Hematopoietic multipotent progenitor cell treated with erythropoietin and hydrocortisone succinate and interleukin-3 and kit ligand, for 17 days (in vitro differentiated cells): ENCODE measurements around the gene MAPK8.

Experiments used
- DNase-seq: peaks from one replicate; pipeline ENCODE4 v3.0.0-alpha.2; 2015; ENCODE audit warnings: low spot score

The MAPK8 gene

DNA sequence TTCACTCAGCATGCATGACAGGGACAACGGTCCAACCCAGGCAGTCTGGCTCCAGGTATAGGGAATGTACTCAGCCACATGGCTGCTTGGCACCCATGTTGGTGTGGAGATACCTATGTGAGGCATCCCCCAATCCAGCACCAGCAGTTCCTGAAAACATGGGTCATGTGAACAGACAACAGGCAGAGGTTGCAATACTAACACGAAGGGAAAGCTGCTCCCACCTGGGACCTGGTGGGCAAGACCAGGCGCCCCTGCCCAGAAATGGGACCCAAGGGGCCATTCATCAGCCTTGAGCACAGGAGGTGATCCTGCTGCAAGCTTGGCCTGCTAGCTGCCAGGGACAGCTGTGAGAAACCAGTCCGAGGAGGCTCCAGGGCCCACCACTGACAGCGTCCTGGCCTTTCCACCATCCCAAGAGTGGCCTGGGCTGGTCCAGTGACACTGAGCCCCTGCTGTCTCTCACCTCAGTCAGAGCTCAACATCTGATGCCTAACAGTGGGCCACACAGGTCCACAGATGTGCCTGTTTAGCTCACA, 156.1 kb downstream of the MAPK8 start:
- no peak for DNase-seq

DNA sequence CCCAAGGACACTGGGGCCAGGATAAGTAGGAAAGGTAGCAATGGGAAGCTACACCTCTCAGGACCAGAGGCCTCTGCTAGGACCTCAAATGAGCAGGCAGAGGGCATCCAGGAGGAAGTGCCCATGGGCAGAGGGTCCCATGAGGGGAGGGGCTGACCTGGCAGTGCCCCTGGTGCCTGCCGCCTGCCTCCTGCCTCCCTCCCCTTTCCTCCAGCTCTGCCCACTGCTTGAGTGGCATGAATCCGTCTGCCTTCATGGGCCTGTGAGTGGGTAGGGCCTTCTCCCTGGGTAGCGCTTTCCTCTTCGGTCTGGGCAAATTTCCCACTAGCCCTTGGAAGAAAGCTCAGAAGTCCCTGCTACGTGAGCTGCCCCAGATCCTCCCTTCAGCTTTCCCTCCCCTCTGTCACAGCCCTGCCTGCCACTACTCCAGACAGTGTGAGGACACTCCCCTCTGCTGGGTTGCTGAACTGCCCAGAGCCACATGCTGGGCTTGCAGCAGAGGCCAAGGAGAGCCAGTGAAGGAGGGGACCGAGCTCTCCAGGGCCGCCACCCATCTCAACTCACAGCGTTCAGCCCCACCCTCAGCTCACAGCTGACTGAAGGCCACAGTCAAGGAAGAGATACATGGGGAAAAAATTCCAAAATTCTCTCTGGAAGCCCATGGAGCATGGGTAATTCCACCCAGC, 157.0 kb downstream of the MAPK8 start:
- no peak for DNase-seq

DNA sequence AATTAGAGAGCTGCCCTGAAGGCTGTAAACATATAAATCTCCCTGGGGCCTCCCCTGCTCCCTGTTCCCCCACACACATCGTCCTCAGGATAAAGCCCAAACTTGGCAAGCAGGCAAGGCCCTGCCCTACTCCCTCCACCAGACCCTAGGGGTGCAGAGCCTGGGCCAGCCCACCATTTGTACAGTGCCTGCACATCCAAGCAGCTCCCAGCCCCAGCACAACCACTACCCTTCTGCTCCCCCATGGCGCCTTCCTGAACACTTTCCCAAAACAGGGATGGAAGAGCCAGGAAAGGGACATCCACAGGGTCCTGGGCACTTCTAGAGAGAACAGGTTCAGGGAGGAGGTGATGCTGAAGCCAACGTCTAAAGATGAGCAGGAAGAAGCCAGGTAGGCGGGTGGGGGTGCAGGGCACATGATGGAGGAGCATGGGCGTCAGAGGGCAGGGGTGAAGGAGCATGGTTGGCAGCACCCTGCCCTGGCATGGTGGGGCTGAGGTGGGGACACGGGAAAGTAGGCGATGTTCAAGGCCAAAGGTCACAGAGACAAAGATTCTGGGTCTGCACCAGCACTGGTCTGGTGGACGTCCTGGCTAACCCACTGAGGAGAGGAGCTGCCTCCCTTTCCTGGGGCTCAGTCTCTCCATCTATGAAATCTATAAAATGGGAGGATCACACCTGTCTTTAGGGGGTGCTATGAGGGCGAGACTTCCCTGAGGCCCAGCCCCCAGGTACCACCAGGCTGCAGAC, 157.8 kb downstream of the MAPK8 start:
- no peak for DNase-seq

DNA sequence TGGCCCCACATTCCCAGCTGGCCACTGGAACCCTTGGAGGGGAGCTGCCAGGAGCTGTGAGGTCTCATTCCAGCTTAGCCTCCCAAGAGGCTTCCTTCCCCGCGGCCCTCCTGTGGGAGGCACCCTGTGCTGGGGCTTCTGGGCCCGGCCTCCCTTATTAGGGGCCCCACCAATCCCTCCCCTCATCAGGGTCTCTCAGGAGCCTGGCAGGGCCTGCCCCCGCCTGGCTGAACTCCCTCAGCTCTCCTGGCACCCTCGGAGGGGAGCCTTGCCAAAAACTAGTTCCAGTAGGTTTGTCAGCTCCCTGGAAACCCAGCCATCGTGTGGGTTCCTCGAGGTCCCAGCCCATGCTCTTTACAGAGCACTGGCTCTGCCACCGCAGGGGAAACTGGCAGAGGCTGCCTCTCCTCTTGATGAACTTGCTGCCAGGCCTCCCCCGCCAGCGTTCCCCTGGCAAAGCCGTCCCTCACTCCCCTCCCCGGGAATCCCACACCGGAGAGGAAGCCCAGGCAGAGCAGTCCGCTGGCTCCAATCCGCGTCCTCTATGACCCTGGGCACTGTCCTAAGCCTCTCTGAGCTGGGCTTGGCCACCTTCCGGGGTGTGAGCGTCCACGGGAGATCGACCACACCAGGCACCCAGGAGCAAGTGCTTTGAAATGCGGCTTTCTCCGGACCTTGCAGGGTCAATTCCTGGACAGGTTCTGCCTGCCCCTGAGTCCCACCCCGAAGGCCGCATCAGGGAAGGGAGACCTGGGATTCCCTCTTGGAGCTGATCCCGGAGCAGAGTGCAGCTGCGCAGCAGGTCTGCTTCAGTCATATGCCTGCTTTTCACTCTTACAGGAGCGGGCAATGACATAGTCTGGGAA, 158.6 kb downstream of the MAPK8 start:
- DNase-seq: no peak

DNA sequence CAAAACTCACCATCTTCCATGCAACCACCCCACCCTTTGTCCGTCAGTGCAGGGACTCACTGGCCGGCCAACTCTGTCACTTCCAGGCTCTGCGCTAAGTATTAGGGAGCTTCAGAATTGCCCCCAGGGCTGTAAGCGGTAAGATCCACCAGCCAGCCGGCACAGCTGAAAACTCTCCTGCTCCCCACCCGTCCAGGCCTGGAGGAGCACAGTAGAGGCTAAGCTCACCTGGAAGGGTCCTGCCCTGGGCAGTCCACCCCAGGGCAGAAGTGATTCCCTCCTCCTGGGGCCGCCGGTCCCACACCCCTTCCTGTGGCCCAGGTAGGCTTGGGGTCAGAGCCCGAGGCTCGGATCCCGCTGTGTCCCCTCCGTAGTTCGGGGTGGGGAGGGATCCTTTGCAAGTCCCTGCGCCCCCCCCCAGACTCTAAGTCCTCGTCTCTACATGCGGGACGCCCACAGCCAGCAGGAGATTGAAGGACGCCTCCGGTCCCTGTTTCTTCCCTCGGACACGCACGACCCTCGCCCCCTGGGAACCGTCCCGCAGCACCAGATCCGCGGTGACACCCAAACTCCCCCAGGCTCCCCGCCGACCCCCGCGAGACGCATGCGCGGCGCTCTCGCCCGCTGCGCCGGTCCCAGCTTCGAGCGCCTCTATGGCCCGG, 159.5 kb downstream of the MAPK8 start:
- no peak for DNase-seq

DNA sequence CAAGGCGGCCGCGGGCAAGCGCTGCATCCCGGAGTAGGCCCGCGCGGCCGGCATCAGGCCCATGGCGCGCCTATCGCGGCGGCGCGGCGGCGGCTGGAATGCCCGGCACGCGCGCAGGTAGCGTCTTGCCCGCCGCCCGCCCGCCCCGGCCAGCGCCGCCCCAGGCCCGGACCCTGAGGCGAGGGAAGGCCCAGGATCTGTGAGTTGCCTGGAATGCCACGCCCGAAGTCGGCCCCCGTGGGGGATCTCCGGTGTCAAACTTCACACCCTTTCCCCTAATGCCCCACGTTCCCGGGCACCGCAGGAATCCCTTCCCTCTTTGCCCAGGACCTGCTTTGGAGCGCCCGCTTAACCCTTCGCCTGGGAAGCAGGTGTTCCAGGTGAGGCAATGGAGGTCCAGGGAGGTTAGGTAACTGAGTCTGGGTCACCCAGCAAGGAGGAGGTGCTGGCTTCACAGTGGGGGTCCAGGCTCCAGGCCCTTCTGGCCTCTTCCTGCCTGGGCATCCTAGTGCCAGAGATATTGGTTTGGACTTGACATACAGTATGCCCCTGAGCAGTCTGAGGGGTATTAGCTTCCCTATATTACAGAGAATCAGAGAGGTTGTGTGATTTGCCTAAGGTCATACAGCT, 160.2 kb downstream of the MAPK8 start:
- DNase-seq: no peak

DNA sequence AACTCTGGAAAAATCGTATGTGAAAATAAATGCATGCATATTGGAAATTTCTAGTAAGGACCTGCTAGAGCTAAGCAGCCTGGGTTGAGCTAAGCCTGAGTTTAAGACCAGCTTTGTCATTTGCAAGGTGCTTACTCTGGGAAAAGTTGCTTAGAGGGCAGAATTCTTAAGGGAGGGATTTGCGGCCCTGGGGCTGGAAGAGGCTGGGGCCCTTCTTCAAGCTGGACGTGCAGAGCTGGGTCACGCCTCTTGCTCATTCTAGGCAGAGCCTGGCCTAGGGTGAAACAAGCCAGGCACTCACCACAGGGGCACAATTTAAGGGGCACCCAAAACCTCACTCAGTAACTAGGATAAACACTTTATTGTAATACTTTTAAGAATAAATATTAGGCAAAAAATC, 161.2 kb downstream of the MAPK8 start:
- DNase-seq: no peak

DNA sequence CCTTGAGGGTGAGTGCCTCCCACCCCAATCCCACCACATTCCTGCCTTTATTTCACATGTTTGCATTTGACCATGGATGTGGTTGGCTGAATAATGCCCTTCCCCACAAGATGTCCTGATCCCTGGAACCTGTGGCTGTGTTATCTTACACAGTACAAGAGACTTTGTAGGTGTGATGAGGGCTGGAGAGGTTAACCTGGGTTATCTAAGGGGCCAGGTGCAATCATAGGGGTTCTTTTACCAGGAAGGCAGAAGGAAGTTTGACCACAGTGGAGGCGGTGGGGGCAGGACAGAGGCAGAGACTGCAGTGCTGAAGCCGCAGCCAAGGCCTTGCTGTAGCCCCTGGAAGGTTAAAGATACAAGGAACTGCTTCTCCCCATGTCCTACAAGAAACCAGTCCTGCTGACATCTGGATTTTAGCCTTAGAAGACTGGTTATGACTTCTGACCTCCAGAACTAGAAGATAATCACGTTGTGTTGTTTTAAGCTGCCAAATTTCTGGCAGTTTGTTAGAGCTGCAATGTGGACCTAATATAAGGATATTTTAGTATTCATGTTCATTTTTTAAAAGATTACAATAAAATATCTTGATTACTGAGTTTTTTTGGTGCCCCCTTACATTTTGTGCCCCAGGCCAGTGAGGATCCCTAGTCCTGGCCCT, 161.8 kb downstream of the MAPK8 start:
- DNase-seq: no peak

DNA sequence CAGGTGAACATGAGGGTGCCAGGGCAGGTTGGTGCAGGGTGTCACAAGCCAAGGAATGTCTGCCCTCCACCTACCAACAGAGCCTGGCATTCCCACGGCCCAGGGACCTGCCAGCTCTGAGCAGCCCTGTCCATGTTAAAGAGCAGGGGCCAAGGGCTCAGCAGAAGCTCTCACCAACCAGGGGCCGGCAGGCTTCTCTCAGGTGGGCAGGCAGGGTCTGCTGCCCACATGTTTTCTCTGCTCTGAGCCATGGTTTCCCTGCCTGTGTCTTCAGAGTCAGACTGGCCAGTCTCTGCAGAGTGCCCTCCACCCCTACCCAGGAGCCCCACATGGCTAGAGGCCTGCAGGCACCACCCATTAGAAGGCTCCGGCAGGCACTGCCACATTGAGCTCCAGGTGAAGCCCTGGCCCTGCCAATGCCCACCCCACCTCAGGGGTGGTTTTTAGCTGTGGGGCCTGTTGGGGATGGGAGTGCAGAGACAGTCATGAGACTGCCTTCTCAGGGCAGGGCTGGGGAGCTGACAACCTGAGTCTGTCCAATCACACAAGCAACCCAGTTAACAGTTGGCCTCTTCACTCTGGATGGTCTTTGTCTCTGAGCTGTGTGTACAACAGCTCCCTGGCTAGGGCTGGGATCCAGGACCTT, 162.5 kb downstream of the MAPK8 start:
- no peak for DNase-seq

DNA sequence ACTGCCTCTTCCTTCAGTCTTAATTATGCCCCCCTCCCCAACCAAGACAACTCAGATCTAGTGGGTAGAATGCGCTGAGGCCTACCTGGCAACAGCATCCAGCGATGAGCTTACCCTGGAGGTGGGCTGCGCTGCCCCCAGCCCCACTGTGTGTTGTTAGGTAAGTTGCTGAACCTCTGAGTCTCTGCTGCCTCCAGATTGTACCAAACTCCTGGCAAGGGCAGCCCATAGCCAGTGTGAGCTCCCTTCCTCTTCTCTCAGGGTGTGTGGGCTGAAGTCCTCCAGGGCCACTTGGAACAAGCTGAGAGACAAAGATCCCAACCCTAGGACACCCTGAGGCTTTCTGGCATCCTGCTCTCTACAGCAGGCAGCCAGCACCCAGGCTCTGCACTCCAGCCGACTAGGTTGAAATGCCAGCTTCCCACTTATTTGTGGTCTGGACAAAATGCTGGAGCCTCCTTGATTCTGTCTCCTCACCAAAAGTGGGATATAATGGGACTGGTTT, 163.1 kb downstream of the MAPK8 start:
- no peak for DNase-seq

DNA sequence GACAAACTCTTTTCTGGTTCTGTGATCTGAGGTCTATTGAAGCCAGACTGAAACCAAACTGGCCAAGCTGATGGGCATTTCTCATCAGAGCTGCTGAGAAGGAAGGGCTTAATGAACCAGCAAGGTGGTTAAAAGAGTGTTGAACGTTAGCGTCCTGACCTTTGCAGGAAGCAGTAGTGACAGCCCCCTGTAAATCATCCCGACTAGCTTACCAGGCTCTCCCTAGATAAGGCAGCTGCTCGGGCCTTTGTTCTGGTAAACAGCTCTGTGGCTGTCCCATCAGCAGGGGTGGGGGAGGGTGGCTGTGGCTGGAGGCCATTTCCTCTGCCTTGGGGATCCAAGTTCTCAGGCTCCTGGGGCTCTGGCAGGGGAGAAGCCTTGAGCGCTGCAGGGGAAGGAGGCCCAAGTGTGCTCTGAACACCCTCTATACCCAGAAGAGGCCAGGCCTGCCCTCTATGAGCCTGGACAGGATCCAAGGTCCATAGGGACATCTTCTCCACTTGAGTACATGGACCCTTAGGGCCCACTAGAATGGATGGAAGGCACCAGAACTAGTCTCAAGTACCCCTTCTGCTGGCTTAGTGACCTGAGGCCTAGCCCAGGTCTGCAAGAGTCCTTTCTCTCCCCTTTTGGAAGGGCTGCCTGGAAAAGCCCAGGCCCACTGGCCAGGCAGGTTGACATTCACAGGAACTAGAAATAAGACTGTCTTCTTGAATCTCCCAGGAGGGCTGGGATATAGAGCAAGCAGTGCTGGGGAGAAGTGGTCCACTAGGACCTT, 163.8 kb downstream of the MAPK8 start:
- no peak for DNase-seq

DNA sequence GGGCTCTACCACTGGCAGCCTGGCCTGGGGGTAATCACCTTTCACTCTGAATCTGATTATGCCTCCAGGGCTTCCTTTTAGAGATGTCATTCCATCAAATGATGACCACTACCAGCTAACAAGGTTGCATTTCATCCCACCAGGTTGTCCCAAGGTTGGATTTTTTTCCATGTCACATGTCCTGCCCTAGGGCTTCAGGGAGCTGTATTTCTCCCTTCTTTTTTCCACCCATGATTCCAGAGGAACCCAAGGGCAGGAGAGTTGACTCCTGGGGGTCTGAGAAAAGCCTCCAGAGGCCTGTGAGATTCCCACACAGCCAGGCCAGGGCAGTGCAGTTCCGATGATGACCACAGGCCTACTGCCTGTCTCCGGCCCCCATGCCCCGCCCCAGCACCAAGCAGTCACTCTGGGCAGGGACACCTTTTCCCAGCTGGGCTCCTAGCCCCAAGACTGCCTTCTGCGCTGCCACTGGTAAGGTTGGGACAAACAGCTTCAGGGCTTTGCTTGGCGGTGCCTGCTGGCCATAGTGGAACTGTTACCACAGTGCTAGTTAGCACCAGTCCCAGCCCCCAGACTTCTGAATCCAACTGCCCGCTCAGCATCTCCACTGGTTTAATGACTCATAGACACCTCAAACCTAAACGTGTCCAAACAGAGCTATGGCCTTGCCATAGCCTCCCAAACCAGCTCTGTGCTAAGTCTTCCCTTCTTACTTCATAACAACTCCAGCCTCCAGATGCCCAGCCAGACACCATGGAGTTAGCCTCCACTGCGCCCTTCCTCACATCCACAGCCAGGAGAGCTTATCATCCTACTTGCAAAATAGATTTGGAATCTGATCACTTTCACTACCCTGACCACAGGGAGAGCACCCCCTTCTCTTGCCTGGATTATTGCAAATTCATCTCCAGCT, 164.7 kb downstream of the MAPK8 start:
- DNase-seq: no peak

DNA sequence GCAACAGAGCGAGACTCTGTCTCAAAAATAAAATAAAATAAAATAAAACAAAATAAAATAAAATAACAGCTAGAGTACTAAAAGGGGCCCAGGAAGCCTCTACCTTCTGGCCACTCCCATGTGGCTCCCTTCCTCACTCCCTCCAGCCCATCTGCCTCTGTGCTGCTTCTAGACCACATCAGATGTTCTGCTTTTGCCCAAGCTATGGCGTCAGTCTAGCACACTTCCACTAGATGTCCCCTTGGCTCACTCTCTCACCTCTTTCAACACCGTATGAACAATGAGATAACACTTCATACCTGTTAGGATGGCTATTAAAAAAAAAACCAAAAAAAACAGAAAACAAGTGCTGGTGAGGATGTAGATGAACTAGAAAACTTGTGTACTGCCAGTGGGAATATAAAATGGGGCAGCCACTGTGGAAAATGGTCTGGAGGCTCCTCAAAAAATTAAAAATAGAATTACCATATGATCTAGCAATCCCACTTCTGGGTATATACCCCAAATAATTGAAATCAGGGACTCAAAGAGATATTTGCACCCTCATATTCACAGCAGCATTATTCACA, 166.1 kb downstream of the MAPK8 start:
- no peak for DNase-seq

DNA sequence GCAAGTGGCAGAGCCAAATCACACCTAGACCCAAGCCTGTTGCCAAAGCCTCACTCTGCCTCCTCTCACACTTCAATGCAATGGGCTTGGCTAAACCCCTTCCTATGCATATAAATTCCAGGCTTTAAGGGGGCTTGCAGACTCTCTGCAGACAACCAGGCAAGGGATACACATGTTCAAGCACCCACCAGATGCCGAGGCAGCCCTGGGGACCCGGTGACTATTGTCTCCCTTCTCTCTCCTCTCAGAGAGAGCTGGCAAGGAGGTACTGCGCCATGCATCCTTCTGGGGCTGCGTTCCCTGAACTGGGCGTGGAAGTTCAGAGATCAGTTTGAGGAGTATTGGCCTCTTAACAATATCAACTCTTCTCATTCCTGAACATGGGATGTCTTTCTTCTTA, 167.2 kb downstream of the MAPK8 start:
- no peak for DNase-seq

DNA sequence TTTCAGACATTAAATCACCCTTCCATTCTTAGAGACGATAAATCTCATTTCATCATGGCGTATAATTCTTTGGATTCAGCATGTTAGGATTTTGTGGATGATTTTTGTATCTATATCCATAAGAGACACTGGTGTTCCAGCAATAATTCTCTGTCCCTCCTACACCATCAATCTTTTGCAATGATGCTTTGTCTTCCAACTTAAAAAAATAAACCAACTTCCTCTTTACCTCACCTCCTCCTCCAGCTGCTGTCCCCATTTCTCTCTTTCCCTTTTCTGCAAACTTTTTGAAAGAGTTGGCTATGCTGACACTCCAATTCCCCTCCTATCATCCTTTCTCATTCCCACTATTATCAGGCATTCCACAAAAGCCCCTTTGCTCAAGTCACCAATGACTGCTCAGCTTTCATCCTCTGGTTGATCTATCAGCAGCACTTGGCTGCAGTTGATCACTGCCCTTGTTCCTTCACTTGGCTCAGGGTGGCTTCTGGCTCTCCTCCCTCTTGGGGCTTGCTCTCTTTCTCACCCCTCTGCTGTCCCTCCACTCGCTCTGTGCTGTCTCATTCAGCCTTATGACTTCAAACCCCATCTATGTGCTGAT, 168.4 kb downstream of the MAPK8 start:
- DNase-seq: no peak

DNA sequence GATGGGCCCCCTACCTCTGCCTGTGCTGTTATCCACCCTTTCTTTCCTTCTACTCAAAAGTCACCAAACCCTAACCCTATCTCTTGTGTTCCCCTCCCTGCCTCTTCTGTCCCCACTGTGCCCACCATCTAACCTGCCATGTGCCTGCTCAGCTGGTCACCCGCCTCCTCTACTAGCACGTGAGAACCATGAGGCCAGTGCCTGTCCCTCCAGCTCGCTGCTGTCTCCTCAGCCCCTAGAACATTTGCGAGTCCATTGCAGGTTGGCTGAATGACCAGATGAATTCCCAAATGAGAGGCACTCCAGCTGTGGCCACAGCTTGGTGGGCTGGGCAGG, 169.4 kb downstream of the MAPK8 start:
- DNase-seq: no peak

DNA sequence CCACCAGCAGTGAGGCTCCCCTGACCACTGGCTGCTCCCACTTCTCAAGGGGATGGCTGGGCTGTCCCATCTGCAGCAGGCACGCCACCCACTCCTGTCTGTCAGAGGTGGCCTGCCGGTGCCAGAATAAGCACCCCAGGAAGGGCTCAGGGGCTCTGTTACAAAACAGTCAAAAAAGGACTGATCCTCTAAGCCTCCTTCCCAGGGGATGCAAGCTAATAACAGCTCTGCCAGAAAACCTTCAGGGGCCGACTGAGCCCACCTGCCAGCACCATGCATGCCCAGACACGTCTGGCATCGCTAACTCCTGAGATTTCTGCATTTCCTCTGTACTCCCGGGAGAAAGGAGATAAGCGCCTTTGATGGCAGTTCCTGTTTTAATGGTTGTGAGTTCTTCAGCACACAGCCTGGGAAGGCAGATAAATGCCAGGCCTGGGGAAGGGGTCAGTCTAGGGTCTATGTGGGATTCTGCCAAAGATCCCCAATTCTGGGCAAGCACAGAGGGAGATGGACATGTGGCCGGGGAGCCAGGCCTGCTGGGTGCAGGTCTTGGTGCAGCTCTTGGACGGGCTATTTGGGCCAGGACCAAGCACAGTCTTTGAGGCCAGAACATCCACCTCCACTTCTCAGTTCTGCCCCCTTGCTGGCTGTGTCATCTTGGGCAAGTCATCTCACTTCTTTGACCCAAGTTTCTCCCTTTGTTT, 170.0 kb downstream of the MAPK8 start:
- no peak for DNase-seq
